KBM-7 (cell line): Measurements from ENCODE around the gene MPHOSPH9.

Experiments
- DNase-seq: peaks from one replicate; pipeline ENCODE4 v3.0.0-alpha.2; 2015
- in situ Hi-C: fragments of 300-500 bp; cut with MboI; formaldehyde crosslinking; loops from 2 replicates; pipeline ENCODE4 v1.14.3; 2020; ENCODE audit warnings: low sequenced_read_pairs, low pct_unique_long_range_greater_than_20kb, mixed read lengths

The MPHOSPH9 gene

DNA sequence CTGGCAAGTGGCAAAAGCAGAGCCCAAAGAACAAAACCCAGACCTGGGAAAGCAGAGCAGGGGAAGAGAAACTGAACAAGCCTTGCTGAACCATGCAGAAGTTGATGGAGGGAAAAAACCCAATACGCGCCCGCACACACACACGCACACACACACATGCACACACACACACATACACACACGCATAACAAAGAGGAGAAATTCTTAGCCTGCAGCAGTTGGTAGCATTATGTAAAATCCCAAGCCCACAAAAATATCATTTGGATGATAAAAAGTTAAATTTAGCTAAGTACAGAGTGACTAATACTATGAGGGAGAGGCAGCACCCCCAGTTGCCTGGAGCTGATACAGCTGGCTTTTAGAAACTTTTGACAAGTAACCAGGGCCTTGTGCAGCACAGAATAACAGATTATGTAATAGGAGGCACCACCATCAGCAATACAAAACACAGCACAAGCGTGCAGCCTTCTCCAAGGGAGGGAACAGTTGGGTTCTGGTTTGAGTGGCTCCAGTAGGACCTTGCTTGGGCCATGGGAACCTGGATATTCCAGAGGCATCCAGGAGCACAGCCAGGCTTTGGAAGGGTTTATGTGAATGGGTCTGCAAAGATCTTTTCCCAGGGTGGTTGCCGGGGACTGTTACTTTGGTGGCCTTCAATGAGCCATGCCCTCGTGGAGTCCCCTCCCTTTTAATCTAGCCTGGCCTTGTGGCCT is 117.4 kb downstream of the MPHOSPH9 start:
- in situ Hi-C loops: no loop called here
- DNase-seq: no peak

DNA sequence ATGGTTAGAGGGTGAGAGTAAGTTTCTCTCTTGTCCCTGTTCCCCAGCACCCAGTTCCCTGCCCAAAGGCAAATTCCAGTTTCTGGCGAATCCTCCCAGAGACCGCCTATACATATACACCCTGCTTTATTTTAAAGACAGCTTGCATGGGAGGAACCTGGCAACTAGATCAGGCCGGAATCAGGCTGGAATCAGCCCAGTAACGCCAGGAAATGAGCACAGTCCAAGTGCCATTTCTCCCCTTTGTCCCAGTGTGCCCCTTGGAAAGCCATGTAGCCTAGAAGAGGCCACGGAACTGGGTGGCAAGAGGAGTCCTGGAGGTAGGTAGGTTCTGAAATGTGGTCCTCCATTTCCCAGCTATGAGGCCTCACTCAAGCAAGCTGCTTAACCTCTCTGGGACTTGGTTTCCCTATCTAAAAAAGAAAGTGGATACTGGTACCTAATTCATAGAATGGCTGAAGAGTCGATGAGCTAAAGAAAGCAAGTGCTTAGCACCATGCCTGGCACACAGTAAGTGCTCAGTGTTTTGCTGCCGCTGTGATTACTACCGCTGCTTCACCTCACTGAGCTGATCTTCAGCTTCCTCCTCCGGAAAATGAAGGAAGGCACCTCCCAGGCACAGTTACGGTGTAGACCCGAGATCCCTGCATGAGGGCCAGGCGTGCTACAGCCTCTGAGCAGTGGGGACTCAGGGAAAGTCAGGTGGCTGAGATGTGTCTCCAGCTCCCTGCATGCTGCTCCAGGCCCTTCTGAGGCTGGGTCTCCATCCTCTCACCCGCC is 118.4 kb downstream of the MPHOSPH9 start:
- DNase-seq: no peak
- in situ Hi-C loops: no loop called here

DNA sequence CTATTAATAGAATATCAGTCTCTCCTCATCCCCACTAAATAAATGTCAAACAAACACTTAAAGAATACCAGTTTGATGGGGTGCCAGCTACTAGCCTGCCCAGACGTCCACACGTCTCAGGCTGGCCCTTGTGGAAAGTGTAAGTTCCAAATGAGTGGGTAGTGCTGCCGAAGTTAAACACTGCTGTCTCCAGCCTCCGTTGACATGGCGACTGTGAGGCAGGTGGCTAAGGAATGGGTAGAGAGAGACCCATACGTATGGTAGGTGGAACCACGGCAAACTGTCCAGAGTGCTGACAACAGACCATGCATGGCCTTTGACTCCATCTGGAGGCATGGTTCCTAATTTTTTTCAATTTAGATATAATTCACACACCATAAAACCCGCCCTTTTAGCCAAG is 119.9 kb downstream of the MPHOSPH9 start:
- no peak for DNase-seq
- in situ Hi-C loops: no loop called here

DNA sequence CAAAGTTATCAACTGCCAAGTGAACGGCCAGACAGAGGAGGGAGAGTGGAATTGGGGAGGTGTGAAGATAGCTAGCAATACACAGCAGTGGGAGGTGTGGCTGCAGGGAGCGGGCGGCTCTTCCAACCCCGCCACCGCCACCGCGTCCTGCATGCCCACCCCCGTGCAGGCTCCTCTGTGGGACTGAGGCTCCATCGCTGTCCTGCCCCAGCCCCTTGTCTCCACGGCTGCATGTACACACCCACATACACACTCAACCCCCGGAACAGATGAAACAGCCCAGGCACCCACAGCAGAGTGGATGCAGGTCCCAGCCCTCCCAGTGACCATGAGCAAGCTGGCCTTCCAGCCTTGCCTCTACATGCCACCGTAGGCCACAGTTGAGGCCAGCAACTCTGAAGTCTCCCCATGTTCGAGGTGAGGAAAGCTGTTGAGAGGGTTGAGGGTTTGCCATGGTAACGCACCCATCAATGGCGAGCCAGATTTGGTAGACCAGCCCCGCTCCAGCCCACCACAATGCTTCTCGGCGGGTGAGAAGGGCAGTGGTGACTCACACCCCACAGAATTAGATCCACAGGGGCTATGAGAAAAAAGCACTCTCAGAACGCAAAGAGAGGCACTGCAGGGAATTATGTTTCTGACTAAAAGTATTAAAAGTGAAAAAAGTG is 121.3 kb downstream of the MPHOSPH9 start:
- in situ Hi-C loops: no loop called here

DNA sequence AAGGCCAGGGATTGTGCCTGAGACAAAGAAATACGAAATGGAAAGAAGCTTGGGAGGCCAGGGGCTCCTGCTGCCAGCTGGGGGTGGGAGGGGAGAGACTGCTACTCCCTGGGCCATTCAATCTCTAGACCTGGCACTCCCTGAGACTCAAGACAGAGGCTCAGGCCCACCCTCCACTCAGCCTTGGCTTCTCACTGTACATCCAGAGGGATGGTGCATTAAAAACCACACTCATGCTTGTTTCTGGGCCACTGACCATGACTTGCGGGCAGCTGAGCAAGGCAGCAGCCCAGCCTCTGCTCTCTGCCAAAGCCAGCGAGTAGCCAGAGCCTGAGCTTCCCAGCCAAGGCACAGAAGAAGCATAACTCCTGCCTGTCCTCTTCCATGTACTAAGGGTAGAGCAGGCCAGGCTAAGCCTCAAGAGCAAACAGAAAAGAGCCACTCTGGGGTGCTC is 123.6 kb downstream of the MPHOSPH9 start:
- no peak for DNase-seq
- in situ Hi-C loops: no loop called here

More for the DNA sequence above, 121.3 kb downstream of the MPHOSPH9 start:
- no peak for DNase-seq

DNA sequence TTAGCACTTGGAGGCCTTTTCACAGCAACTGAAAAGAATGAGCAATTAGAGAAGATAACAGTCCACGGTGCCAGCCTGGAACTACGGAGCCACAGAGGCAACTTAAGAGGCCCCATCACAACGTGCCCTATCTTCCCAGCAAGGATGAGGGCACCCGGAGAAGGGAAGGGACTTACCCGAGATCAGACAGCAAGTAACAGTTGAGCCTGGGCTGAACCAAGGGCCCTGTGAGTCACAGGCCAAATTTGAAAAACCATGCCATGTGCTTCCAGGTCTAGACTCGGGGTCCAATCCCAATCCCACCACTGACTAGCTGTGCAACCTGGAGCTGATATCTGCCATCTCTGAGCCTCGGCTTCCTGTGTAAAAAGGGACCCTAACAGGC is 124.3 kb downstream of the MPHOSPH9 start:
- in situ Hi-C loops: no loop called here
- DNase-seq: no peak

DNA sequence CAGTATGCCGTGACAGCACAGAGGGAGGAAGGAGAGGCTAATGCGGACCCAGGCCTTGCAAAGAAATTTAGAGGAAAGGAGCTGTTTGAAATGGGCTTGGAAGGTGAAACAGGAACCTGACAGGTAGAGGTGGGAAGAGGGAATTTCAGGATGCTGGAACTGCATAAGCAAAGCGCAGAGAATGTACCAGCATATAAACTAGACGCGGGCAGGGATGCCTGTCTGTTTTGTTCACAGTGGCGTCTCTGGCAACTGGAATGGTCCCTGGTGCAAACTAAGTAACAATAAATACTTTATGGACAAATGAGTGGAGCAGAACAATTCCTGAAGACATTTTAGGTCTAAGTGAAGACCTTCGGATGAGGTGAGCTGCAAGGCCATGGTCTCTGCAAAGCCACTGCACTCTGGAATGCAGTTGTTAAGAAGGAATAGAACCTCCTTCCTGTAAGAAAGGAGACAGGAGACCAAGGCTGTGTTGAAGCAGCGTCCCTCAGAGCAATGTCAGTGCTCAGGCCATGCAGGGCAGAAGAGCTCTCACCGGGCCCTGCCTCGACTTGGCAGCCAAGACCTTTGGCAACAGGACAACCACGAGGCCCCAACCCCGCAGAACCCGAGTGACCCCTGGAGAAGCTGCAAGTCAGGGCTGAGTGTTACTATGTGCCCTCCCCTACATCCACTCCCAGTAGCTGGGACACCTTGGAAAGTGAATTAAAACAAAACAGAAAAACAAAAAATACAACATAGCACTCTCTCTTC is 124.8 kb downstream of the MPHOSPH9 start:
- no peak for DNase-seq
- in situ Hi-C loops: no loop called here

DNA sequence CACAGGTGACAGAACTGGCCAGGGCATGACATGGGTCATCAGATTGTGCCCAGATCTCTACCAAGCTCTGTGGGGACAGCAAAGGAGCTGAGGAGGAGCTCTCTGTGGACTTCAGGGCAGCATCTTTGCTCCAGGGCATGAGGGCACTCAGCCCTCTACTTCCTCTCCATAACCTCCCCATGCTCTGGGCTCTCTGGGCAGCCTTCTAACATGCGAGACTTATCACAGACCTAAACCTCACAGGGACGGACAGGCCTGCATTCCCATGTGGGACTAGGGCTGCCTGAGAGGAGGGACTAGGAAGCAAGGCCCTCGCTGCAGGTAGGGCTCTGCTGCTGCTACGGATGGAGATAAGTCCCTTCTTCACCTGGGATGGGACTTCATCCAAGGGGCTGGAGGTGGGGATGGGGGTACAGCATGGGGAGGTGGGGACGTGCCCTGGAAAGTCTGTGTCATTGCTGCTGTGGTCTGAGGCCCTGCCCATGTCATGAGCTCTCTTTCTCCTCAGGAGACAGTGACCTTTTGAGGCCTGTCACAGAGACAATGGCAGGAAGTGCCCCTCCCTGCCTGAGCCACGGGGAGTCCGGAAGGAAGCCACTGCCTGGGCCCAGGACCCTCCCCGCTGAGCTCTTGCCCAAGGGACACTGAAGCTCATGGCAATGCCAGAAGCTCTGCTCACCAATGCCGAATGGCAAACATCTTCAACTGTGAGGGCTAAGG is 126.1 kb downstream of the MPHOSPH9 start:
- DNase-seq: peak; percentile 88
- in situ Hi-C loops: no loop called here

DNA sequence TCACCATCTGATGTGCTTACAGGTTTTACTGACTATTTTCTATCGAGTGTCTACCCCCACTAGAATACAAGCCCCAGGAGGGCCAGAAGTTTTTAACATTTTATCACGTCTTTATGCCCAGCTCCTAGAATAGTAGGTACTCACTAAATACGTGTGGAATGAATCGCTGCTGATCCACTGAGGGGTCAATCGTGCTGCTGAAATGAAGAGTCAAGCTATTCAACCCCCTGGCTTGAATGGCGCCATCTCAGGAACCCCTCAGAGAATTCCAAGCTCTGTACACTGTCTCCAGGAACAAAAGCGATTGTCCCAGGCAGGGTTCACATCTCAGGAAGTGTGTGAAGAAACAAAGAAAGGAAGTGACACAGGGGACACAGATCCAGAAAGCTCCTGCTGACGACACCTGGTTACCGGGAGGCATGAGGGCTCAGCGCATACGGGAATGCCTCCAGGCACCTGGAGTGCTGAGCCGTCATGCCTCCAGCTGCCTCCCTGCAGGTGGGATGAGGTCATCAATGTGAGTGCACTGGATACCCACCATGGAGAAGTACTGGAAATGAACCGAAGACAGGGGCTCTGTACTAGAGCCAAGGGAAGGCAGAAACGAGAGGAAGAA is 127.6 kb downstream of the MPHOSPH9 start:
- no peak for DNase-seq
- in situ Hi-C loops: no loop called here

DNA sequence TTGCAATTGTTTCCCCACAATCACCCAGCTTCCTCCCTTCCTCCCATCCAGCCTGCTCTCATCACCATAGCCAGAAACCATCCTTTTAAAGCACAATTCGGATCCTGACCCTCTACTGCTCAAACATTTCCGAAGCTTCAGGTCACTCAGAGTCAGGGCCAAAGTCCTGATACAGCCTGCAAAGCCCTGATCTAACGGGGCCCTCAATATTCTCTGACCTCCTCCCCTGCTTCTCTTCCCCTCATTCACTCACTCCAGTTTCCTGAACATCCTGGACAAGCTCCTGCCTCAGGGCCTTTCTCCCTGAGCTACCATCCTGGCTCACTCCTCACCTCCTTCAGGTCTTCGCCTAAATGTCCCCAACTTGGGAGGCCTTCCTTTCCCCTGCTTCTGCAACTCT is 128.1 kb downstream of the MPHOSPH9 start:
- in situ Hi-C loops: no loop called here
- DNase-seq: no peak
